Stimulated activated memory B cell treated with anti-CD40 and anti-IgM and Interleukin-4, amounts not matched to agents 10 μg/mL and 1 μg/mL and 100 μg/mL, for 72 hours (primary cell): ENCODE data around the gene ATP9A.
"Not testable (repeated sequence)": the region's sequence is repeated elsewhere in the genome, so short reads cannot be mapped to it uniquely, and the experiment has no call there.

ENCODE experiments used
- ATAC-seq: fragments of 150-1000 bp; cut with Tn5 transposase; 2 replicates; pipeline ENCODE4 v1.10.0; 2021
- H3K27ac Mint-ChIP-seq: one replicate; pipeline ENCODE4 v1.8.0; 2022; ENCODE audit warnings: mild to moderate bottlenecking, mixed read lengths
- H3K27me3 Mint-ChIP-seq: one replicate; pipeline ENCODE4 v1.8.0; 2022; ENCODE audit warnings: mixed read lengths
- H3K36me3 Mint-ChIP-seq: one replicate; pipeline ENCODE4 v1.8.0; 2022; ENCODE audit warnings: mixed read lengths
- H3K4me1 Mint-ChIP-seq: one replicate; pipeline ENCODE4 v1.8.0; 2022; ENCODE audit warnings: mixed read lengths
- H3K4me3 Mint-ChIP-seq: one replicate; pipeline ENCODE4 v1.8.0; 2022; ENCODE audit warnings: mild to moderate bottlenecking, moderate library complexity, mixed read lengths
- H3K9me3 Mint-ChIP-seq: one replicate; pipeline ENCODE4 v1.8.0; 2022; ENCODE audit warnings: mixed read lengths

Gene ATP9A

GRCh38 chr20:51801122-51801822 is 33.1 kb upstream of the ATP9A start:
- no peak overlapping the region for H3K27ac Mint-ChIP-seq
- H3K36me3 Mint-ChIP-seq: no peaks in the 10 kb centered on the region
- no peak for ATAC-seq
- no peak overlapping the region for H3K4me3 Mint-ChIP-seq
- no peaks in the 10 kb centered on the region for H3K9me3 Mint-ChIP-seq
- H3K27me3 Mint-ChIP-seq: peaks cover 76% of the 10 kb centered on the region
- H3K4me1 Mint-ChIP-seq: peaks cover 6% of the 10 kb centered on the region

GRCh38 chr20:51800872-51801121 is 32.6 kb upstream of the ATP9A start:
- ATAC-seq: no peak
- no peak overlapping the region for H3K27ac Mint-ChIP-seq
- H3K36me3 Mint-ChIP-seq: no peaks in the 10 kb centered on the region
- peaks cover 76% of the 10 kb centered on the region for H3K27me3 Mint-ChIP-seq
- no peaks in the 10 kb centered on the region for H3K9me3 Mint-ChIP-seq
- H3K4me3 Mint-ChIP-seq: no peak overlapping the region
- peaks cover 6% of the 10 kb centered on the region for H3K4me1 Mint-ChIP-seq

- Mint-ChIP-seq H3K9me3 (no peaks in the 10 kb centered on the region), H3K27ac (no peak overlapping the region), H3K36me3 (no peaks in the 10 kb centered on the region), H3K4me3 (no peak overlapping the region), H3K27me3 (peaks cover 74% of the 10 kb centered on the region), H3K4me1 (peaks cover 6% of the 10 kb centered on the region)
- peak; percentile 50 for ATAC-seq
Observed at GRCh38 chr20:51800060-51800871, 32.1 kb upstream of the ATP9A start.

GRCh38 chr20:51799401-51799860 is 31.2 kb upstream of the ATP9A start:
- Mint-ChIP-seq H3K27ac (no peak overlapping the region), H3K4me1 (peaks cover 6% of the 10 kb centered on the region), H3K9me3 (no peaks in the 10 kb centered on the region), H3K4me3 (no peak overlapping the region), H3K27me3 (peaks cover 69% of the 10 kb centered on the region), H3K36me3 (no peaks in the 10 kb centered on the region)
- no peak for ATAC-seq

- no peak overlapping the region for H3K4me3 Mint-ChIP-seq
- H3K27me3 Mint-ChIP-seq: peaks cover 67% of the 10 kb centered on the region
- H3K36me3 Mint-ChIP-seq: no peaks in the 10 kb centered on the region
- no peak for ATAC-seq
- peaks cover 6% of the 10 kb centered on the region for H3K4me1 Mint-ChIP-seq
- H3K9me3 Mint-ChIP-seq: no peaks in the 10 kb centered on the region
- no peak overlapping the region for H3K27ac Mint-ChIP-seq
Observed at GRCh38 chr20:51797357-51798025, 29.3 kb upstream of the ATP9A start.

- Mint-ChIP-seq H3K36me3 (no peaks in the 10 kb centered on the region), H3K9me3 (no peaks in the 10 kb centered on the region), H3K27me3 (peaks cover 56% of the 10 kb centered on the region), H3K4me1 (peaks cover 6% of the 10 kb centered on the region), H3K4me3 (no peak overlapping the region), H3K27ac (no peak overlapping the region)
- no peak for ATAC-seq
Observed at GRCh38 chr20:51796340-51796739, 28.1 kb upstream of the ATP9A start.

- Mint-ChIP-seq H3K4me3 (no peak overlapping the region), H3K36me3 (no peaks in the 10 kb centered on the region), H3K4me1 (no peaks in the 10 kb centered on the region), H3K27ac (no peak overlapping the region), H3K9me3 (no peaks in the 10 kb centered on the region), H3K27me3 (peaks cover 24% of the 10 kb centered on the region)
- ATAC-seq: no peak
Observed at GRCh38 chr20:51792960-51793359, 24.8 kb upstream of the ATP9A start.

- no peak overlapping the region for H3K27ac Mint-ChIP-seq
- no peak for ATAC-seq
- H3K36me3 Mint-ChIP-seq: no peaks in the 10 kb centered on the region
- H3K4me3 Mint-ChIP-seq: no peak overlapping the region
- no peaks in the 10 kb centered on the region for H3K9me3 Mint-ChIP-seq
- peaks cover 19% of the 10 kb centered on the region for H3K27me3 Mint-ChIP-seq
- H3K4me1 Mint-ChIP-seq: no peaks in the 10 kb centered on the region
Observed at GRCh38 chr20:51791626-51792025, 23.4 kb upstream of the ATP9A start.

GRCh38 chr20:51790256-51790655 is 22.1 kb upstream of the ATP9A start:
- Mint-ChIP-seq H3K36me3 (no peaks in the 10 kb centered on the region), H3K4me1 (no peaks in the 10 kb centered on the region), H3K27ac (no peak overlapping the region), H3K9me3 (no peaks in the 10 kb centered on the region), H3K4me3 (no peak overlapping the region), H3K27me3 (peaks cover 10% of the 10 kb centered on the region)
- no peak for ATAC-seq

GRCh38 chr20:51789434-51789833 is 21.2 kb upstream of the ATP9A start:
- no peaks in the 10 kb centered on the region for H3K36me3 Mint-ChIP-seq
- peaks cover 10% of the 10 kb centered on the region for H3K27me3 Mint-ChIP-seq
- H3K9me3 Mint-ChIP-seq: no peaks in the 10 kb centered on the region

GRCh38 chr20:51788822-51789221 is 20.6 kb upstream of the ATP9A start:
- Mint-ChIP-seq H3K4me3 (no peak overlapping the region), H3K4me1 (no peaks in the 10 kb centered on the region), H3K27me3 (peaks cover 10% of the 10 kb centered on the region), H3K36me3 (no peaks in the 10 kb centered on the region), H3K9me3 (no peaks in the 10 kb centered on the region), H3K27ac (no peak overlapping the region)
- no peak for ATAC-seq

More at GRCh38 chr20:51789434-51789833, 21.2 kb upstream of the ATP9A start:
- H3K4me3 Mint-ChIP-seq: no peak overlapping the region
- no peak overlapping the region for H3K27ac Mint-ChIP-seq
- H3K4me1 Mint-ChIP-seq: no peaks in the 10 kb centered on the region
- no peak for ATAC-seq

- no peak for ATAC-seq
- Mint-ChIP-seq H3K27ac (no peak overlapping the region), H3K9me3 (no peaks in the 10 kb centered on the region), H3K27me3 (no peaks in the 10 kb centered on the region), H3K4me3 (no peak overlapping the region), H3K36me3 (no peaks in the 10 kb centered on the region), H3K4me1 (no peaks in the 10 kb centered on the region)
Observed at GRCh38 chr20:51784299-51784698, 16.1 kb upstream of the ATP9A start.

- H3K9me3 Mint-ChIP-seq, H3K4me1 Mint-ChIP-seq, H3K27me3 Mint-ChIP-seq, H3K4me3 Mint-ChIP-seq, H3K27ac Mint-ChIP-seq, H3K36me3 Mint-ChIP-seq, ATAC-seq: not testable (repeated sequence)
Observed at GRCh38 chr20:51778229-51778759, 10.1 kb upstream of the ATP9A start.

- H3K36me3 Mint-ChIP-seq: no peaks in the 10 kb centered on the region
- no peak overlapping the region for H3K4me3 Mint-ChIP-seq
- H3K27ac Mint-ChIP-seq: no peak overlapping the region
- no peaks in the 10 kb centered on the region for H3K4me1 Mint-ChIP-seq
- H3K27me3 Mint-ChIP-seq: peaks cover 2% of the 10 kb centered on the region
- ATAC-seq: no peak
- peaks cover 4% of the 10 kb centered on the region for H3K9me3 Mint-ChIP-seq
Observed at GRCh38 chr20:51775241-51775640, 7.1 kb upstream of the ATP9A start.

- Mint-ChIP-seq H3K4me1 (peaks cover 9% of the 10 kb centered on the region), H3K4me3 (no peak overlapping the region), H3K27me3 (peaks cover 22% of the 10 kb centered on the region), H3K36me3 (no peaks in the 10 kb centered on the region), H3K9me3 (no peaks in the 10 kb centered on the region), H3K27ac (no peak overlapping the region)
- ATAC-seq: no peak
Observed at GRCh38 chr20:51772236-51772635, 4.0 kb upstream of the ATP9A start.
